ENCODE results near the gene DEGS1. TPM values are rescaled to one million over a fixed set of nuclear protein-coding genes. Genes with fewer than 3 reads are reported as not detected.
A peak's percentile ranks its signal among the peaks of the same experiment; 100 is the strongest.

The DEGS1 gene
- total and polyA plus RNA-seq, 2 experiments from 2014 or later = 36.4 to 98.2 TPM

- TF ChIP-seq CTCF (IDR thresholded peaks at IDR 0.05; ENCODE audit: low read depth, low read length) = no peak
- no peak overlapping the region for H3K4me3 ChIP-seq
- peaks cover 11% of the 10 kb centered on the region for H3K4me1 ChIP-seq (ENCODE audit: low read depth)
- H3K27ac ChIP-seq = peak overlapping the region; percentile 43
- peaks cover 18% of the 10 kb centered on the region for H3K36me3 ChIP-seq
- DNase-seq (ENCODE audit: low read depth in 1 of 2, low spot score in 1 of 2) = no peak
- no peaks in the 10 kb centered on the region for H3K9me3 ChIP-seq (ENCODE audit: low read depth)
- no peaks in the 10 kb centered on the region for H3K27me3 ChIP-seq
Measured at GRCh38 chr1:224226849-224227502, 43.9 kb downstream of the DEGS1 start.

- no peak for DNase-seq (ENCODE audit: low read depth in 1 of 2, low spot score in 1 of 2)
- H3K4me3 ChIP-seq = no peak overlapping the region
- H3K27me3 ChIP-seq = no peaks in the 10 kb centered on the region
- H3K9me3 ChIP-seq (ENCODE audit: low read depth) = no peaks in the 10 kb centered on the region
- TF ChIP-seq CTCF (IDR thresholded peaks at IDR 0.05; ENCODE audit: low read depth, low read length) = no peak
- no peak overlapping the region for H3K27ac ChIP-seq
- peaks cover 25% of the 10 kb centered on the region for H3K36me3 ChIP-seq
- H3K4me1 ChIP-seq (ENCODE audit: low read depth) = no peaks in the 10 kb centered on the region
Measured at GRCh38 chr1:224234017-224234416, 51.0 kb downstream of the DEGS1 start.

- Histone ChIP-seq H3K4me1 (ENCODE audit: low read depth) (no peaks in the 10 kb centered on the region), H3K9me3 (ENCODE audit: low read depth) (no peaks in the 10 kb centered on the region)
- no peak for DNase-seq (ENCODE audit: low read depth in 1 of 2, low spot score in 1 of 2)
Measured at GRCh38 chr1:224235813-224236493, 52.9 kb downstream of the DEGS1 start.

GRCh38 chr1:224237119-224237881 lies 54.3 kb downstream of the DEGS1 start:
- H3K9me3 ChIP-seq (ENCODE audit: low read depth) = no peaks in the 10 kb centered on the region
- no peaks in the 10 kb centered on the region for H3K27me3 ChIP-seq
- no peak for DNase-seq (ENCODE audit: low read depth in 1 of 2, low spot score in 1 of 2)
- no peak overlapping the region for H3K27ac ChIP-seq
- H3K4me3 ChIP-seq = no peak overlapping the region
- H3K4me1 ChIP-seq (ENCODE audit: low read depth) = no peaks in the 10 kb centered on the region
- TF ChIP-seq CTCF (IDR thresholded peaks at IDR 0.05; ENCODE audit: low read depth, low read length) = no peak
- peaks cover 12% of the 10 kb centered on the region for H3K36me3 ChIP-seq

More at GRCh38 chr1:224235813-224236493, 52.9 kb downstream of the DEGS1 start:
- no peak for TF ChIP-seq CTCF (IDR thresholded peaks at IDR 0.05; ENCODE audit: low read depth, low read length)
- H3K27ac ChIP-seq = no peak overlapping the region
- peaks cover 18% of the 10 kb centered on the region for H3K36me3 ChIP-seq
- H3K27me3 ChIP-seq = no peaks in the 10 kb centered on the region
- H3K4me3 ChIP-seq = no peak overlapping the region

GRCh38 chr1:224238212-224238611 lies 55.2 kb downstream of the DEGS1 start:
- no peak overlapping the region for H3K4me3 ChIP-seq
- no peak overlapping the region for H3K27ac ChIP-seq
- DNase-seq (ENCODE audit: low read depth in 1 of 2, low spot score in 1 of 2) = no peak
- no peaks in the 10 kb centered on the region for H3K9me3 ChIP-seq (ENCODE audit: low read depth)
- H3K36me3 ChIP-seq = peaks cover 12% of the 10 kb centered on the region
- H3K4me1 ChIP-seq (ENCODE audit: low read depth) = no peaks in the 10 kb centered on the region
- no peak for TF ChIP-seq CTCF (IDR thresholded peaks at IDR 0.05; ENCODE audit: low read depth, low read length)
- no peaks in the 10 kb centered on the region for H3K27me3 ChIP-seq

Data from cardiac muscle cell (in vitro differentiated cells and primary cell).